K562 (cell line): ENCODE results near the gene TMEM248. TPM values are rescaled to one million over a fixed set of nuclear protein-coding genes. Genes with fewer than 3 reads are reported as not detected.
A peak's percentile ranks its signal among the peaks of the same experiment; 100 is the strongest.

Source experiments
- CREB3 ChIP-seq: fragments of 450-650 bp; conservative IDR thresholded peaks from 2 replicates; pipeline ENCODE4 v1.6.1; 2016; ENCODE audit warnings: missing genetic modification characterization, low read depth, mild to moderate bottlenecking, missing compliant biosample characterization, moderate library complexity
- ETS1 ChIP-seq: conservative IDR thresholded peaks from 2 replicates; pipeline ENCODE4 v1.6.1; 2011; ENCODE audit warnings: low read depth, mild to moderate bottlenecking, low read length; ENCODE audit not compliant: control insufficient read depth
- GATAD2A ChIP-seq: fragments of 450-650 bp; IDR thresholded peaks from 2 replicates; pipeline ENCODE4 v1.6.1; 2017
- HDAC3 ChIP-seq: fragments of 450-650 bp; IDR thresholded peaks from 2 replicates; pipeline ENCODE4 v1.6.1; 2018; ENCODE audit warnings: borderline replicate concordance, mild to moderate bottlenecking, moderate library complexity; ENCODE audit not compliant: partially characterized antibody
- MTF1 ChIP-seq: fragments of 250-450 bp; sonication (Bioruptor Pico); IDR thresholded peaks from 2 replicates; pipeline ENCODE4 v1.9.0; 2021; ENCODE audit warnings: moderate library complexity, mild to moderate bottlenecking, inconsistent platforms, borderline replicate concordance
- PHB2 ChIP-seq: fragments of 450-650 bp; IDR thresholded peaks from 2 replicates; pipeline ENCODE4 v1.6.1; 2017; ENCODE audit warnings: low read depth
- RFX7 ChIP-seq: fragments of 250-450 bp; sonication (Bioruptor Pico); IDR thresholded peaks from 2 replicates; pipeline ENCODE4 v1.5.1; 2021; ENCODE audit warnings: mild to moderate bottlenecking
- SRSF7 ChIP-seq: fragments of 200-400 bp; formaldehyde crosslinking; optimal IDR thresholded peaks from 2 replicates; pipeline ENCODE3; 2017; ENCODE audit warnings: mild to moderate bottlenecking, low read depth, low read length
- SRSF9 ChIP-seq: fragments of 200-400 bp; formaldehyde crosslinking; IDR thresholded peaks from 2 replicates; pipeline ENCODE4 v1.6.1; 2017; ENCODE audit warnings: low read depth, low read length, borderline replicate concordance
- STAT5A ChIP-seq: IDR thresholded peaks from 2 replicates; pipeline ENCODE4 v1.6.1; 2012; ENCODE audit warnings: low read length, inconsistent platforms, borderline replicate concordance
- TCF7L2 ChIP-seq: fragments of 150-350 bp; IDR thresholded peaks from 2 replicates; pipeline ENCODE4 v1.6.1; 2016; ENCODE audit warnings: low read depth, mild to moderate bottlenecking, low read length, moderate library complexity
- THRAP3 ChIP-seq: fragments of 450-650 bp; IDR thresholded peaks from 2 replicates; pipeline ENCODE4 v1.6.1; 2016; ENCODE audit warnings: mild to moderate bottlenecking, inconsistent platforms, borderline replicate concordance
- TSC22D4 ChIP-seq: fragments of 450-650 bp; IDR thresholded peaks from 2 replicates; pipeline ENCODE4 v1.6.1; 2016; ENCODE audit warnings: missing genetic modification characterization, missing biosample characterization, control low read depth
- U2AF1 ChIP-seq: fragments of 200-400 bp; formaldehyde crosslinking; optimal IDR thresholded peaks from 2 replicates; pipeline ENCODE3; 2017; ENCODE audit warnings: mild to moderate bottlenecking, low read depth, low read length, moderate library complexity
- ZFP36 ChIP-seq: fragments of 150-350 bp; IDR thresholded peaks from 2 replicates; pipeline ENCODE4 v1.6.1; 2018; ENCODE audit warnings: low read length, low read depth; ENCODE audit not compliant: partially characterized antibody
- ZFX ChIP-seq: sonication (generic); formaldehyde crosslinking; IDR thresholded peaks from 2 replicates; pipeline ENCODE4 v1.8.0; 2022; ENCODE audit warnings: mild to moderate bottlenecking, missing genetic modification reagents, moderate library complexity
- ZKSCAN3 ChIP-seq: fragments of 250-450 bp; sonication (Bioruptor Pico); IDR thresholded peaks from 2 replicates; pipeline ENCODE4 v1.4.0; 2020
- ZNF165 ChIP-seq: fragments of 250-450 bp; sonication (Bioruptor Pico); IDR thresholded peaks from 2 replicates; pipeline ENCODE4 v1.4.0; 2020; ENCODE audit warnings: borderline replicate concordance
- ZNF3 ChIP-seq: fragments of 250-450 bp; sonication (Bioruptor Pico); IDR thresholded peaks from 2 replicates; pipeline ENCODE4 v1.5.0; 2021; ENCODE audit warnings: mild to moderate bottlenecking, moderate library complexity
- ZNF384 ChIP-seq: IDR thresholded peaks from 2 replicates; pipeline ENCODE4 v1.6.1; 2012; ENCODE audit warnings: low read depth, low read length, improper control_type of control experiment
- ZNF398 ChIP-seq: fragments of 250-450 bp; sonication (Bioruptor Pico); IDR thresholded peaks from 2 replicates; pipeline ENCODE4 v1.8.0; 2021; ENCODE audit warnings: moderate library complexity, mild to moderate bottlenecking, inconsistent platforms
- polyA plus RNA-seq, 8 experiments: library from polyadenylated mRNA; depleted of rRNA in 4 of 8; stranded (reverse) in 5 of 8; unstranded in 3 of 8; fragments of >200 nt; fragmentation: Nextera tagmentation in 2 of 8; fragmentation: Illumina TruSeq in 1 of 8; extraction: Ambion mirVana in 2 of 8; extraction: Trizol in 1 of 8; gene quantifications; 2 replicates each; pipeline versions ENCODE4 v1.2.1 to v1.2.3, GENCODE V29; 2011 to 2014; ENCODE audit warnings: inconsistent platforms in 1 of 8, missing spikeins in 1 of 8
- total RNA-seq, 7 experiments: library from RNA; depleted of rRNA in 6 of 7; stranded (reverse); fragments of >200 nt in 6 of 7; fragmentation: Illumina TruSeq in 2 of 7; extraction: Trizol in 2 of 7; gene quantifications; 2 replicates each; pipeline versions ENCODE4 v1.2.1 to v1.2.3, GENCODE V29; 2011 to 2021; ENCODE audit warnings: low replicate concordance in 1 of 7
- TF ChIP-seq, protein P1 (sequence below): sonication (generic); formaldehyde crosslinking; IDR thresholded peaks from 2 replicates; pipeline ENCODE4 v1.8.1; 2023; ENCODE audit warnings: mild to moderate bottlenecking, missing genetic modification reagents

The TMEM248 gene
- total and polyA plus RNA-seq, 9 of the 15 experiments (the other 6 are each of a cell fraction or from before 2014, with no cell fraction given), result 6.3 to 132 (median 64.4) TPM

- TF ChIP-seq, protein P1, sequence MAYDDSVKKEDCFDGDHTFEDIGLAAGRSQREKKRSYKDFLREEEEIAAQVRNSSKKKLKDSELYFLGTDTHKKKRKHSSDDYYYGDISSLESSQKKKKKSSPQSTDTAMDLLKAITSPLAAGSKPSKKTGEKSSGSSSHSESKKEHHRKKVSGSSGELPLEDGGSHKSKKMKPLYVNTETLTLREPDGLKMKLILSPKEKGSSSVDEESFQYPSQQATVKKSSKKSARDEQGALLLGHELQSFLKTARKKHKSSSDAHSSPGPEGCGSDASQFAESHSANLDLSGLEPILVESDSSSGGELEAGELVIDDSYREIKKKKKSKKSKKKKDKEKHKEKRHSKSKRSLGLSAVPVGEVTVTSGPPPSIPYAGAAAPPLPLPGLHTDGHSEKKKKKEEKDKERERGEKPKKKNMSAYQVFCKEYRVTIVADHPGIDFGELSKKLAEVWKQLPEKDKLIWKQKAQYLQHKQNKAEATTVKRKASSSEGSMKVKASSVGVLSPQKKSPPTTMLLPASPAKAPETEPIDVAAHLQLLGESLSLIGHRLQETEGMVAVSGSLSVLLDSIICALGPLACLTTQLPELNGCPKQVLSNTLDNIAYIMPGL (CRISPR knock-in tag), result no peak
- no peak for TF ChIP-seq TCF7L2
- no peak for TF ChIP-seq TSC22D4 (tag)
- TF ChIP-seq ZFP36, result no peak
- TF ChIP-seq ETS1, result no peak
- peak; percentile 97 for TF ChIP-seq HDAC3
- TF ChIP-seq CREB3 (tag), result no peak
- no peak for TF ChIP-seq RFX7 (CRISPR knock-in tag)
- TF ChIP-seq PHB2, result no peak
- TF ChIP-seq GATAD2A, result no peak
- TF ChIP-seq ZNF384, result peak; percentile 66
- TF ChIP-seq MTF1 (CRISPR knock-in tag), result no peak
- peak; percentile 95 for TF ChIP-seq THRAP3
- no peak for TF ChIP-seq SRSF7
- no peak for TF ChIP-seq ZNF398
- TF ChIP-seq SRSF9, result no peak
- no peak for TF ChIP-seq ZNF165
- peak; percentile 34; the same call in 1 of the 2 replicates for TF ChIP-seq STAT5A
- no peak for TF ChIP-seq ZKSCAN3 (CRISPR knock-in tag)
- TF ChIP-seq U2AF1, result no peak
- TF ChIP-seq ZNF3 (CRISPR knock-in tag), result no peak
- no peak for TF ChIP-seq ZFX
Measured at GRCh38 chr7:66930341-66930740, 9.3 kb downstream of the TMEM248 start (continued).
